HS-5 (cell line): Measurements from ENCODE around the gene AGPAT3.
"Not testable (repeated sequence)": the region's sequence is repeated elsewhere in the genome, so short reads cannot be mapped to it uniquely, and the experiment has no call there.

Experiments used
- DNase-seq: peaks from one replicate; pipeline ENCODE4 v3.0.0-alpha.2; 2012; ENCODE audit warnings: low read depth

AGPAT3 gene

DNA sequence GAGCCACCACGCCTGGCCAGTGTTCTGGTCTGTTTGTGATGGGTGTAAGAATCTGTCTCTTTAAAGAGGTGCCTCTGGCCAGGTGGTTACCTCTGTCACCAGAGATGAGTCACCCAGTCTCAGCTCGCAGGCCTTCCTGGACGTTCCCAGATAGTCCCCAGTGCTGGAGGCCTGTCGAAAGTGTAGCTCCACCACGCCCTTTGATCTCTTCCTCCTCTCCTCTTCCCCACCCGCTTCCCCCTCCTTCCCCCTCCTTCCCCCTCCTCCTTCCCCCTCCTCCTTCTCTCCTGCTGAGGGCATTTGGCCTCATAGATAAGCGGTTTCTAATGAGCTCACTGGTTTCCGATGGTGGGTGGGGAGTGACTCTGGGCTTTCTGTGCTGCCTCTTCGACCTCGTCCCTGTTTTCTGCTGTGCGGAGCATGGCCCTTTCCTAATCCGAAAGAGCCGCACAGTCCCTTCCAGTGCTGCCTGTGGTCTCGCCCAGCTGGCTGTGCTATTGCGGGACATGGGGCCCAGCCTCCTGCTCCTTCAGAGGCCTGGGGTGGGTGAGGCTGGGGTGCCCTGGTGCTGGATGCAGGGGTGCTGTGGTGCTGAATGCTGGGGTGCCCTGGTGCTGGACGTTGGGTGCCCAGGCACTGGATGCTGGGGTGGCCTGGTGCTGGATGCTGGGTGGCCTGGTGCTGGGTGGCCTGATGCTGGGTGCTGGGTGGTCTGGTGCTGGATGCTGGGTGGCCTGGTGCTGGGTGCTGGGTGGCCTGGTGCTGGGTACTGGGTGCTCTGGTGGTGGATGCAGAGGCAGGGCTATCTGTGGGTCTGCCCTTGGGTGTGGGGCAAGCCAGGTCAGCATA lies 19.2 kb downstream of the AGPAT3 start:
- no peak for DNase-seq

DNA sequence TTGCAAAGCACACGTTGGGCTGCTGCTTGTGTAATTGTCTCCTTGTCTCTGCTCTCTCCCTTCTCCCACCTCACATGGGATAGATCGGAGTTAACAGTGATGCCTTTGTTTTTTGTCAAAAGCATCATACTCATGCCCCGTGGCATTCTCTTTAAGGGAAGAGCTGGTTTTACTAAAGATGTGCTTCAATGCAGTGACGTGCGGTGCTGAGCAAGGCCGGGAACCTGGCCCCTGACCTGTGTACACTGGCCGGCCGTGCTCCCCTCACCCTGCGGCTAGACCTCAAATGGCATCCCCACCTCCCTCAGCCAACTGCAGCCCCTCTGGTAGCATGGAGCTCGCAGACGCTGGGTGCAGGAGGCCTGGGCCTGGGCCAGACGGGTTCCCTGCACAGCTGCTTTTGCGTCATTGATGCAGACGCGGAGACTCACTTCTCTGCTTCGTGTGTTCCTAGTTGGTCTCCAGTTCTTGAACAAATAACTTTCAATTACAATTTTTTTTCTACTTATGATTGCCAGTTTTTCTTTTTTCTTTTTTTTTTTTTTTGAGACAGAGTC lies 19.9 kb downstream of the AGPAT3 start:
- no peak for DNase-seq

DNA sequence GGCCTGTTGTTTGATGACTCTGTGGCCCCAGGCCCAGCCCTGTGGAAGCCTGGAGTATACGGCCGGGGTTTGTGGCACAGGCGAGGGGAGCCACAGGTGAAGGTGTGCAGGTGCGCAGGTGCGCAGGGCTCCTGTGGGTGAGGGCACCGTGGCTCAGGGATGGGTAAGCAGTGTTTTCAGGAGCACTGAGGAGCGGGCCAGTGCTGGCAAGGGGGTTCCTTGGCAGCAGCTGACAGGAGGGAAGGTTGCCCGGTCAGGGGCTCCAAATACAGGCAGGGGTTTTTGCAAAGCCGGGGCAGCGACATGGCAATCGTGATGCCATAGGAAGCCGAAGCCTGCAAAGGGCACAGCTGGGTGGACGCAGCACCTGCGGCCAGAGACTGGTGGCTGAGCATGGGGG lies 20.7 kb downstream of the AGPAT3 start:
- no peak for DNase-seq

DNA sequence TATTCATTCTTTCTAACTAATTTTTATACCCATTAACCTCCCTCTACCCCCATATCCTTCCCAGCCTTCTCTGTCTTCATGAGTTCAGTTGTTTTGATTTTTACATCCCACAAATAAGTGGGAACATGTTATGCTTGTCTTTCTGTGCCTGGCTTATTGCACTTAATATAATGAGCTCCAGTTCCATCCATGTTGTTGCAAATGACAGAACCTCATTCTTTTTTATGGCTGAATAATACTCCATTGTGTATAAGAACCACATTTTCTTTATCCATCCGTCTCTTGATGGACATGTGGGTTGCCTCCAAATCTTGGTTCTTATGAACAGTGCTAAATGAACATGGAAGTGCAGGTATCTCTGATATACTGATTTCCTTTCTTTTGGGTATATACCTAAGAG lies 21.5 kb downstream of the AGPAT3 start:
- DNase-seq, result no peak

DNA sequence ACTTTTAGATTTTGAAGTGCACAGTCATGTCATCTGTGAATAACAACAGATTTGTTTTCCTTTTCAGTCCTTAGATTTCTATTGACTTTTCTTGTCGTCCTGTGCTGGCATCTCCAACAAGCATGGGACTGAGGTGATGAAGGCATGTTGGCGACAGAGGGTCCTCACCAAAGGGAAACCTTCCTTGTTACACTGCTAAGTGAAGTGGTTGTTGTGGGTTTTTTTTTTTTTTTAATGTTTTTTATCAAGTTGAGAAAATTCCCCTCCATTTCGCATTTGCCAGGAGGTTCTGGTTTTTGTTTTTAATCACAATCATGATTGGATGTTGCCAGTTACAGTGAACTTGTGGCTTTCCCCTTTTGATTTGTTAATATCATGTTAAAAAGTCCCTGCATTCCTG lies 24.0 kb downstream of the AGPAT3 start:
- DNase-seq, result no peak

GRCh38 chr21:43890042-43890441 lies 25.0 kb downstream of the AGPAT3 start:
- no peak for DNase-seq

GRCh38 chr21:43892334-43892733 lies 27.3 kb downstream of the AGPAT3 start:
- no peak for DNase-seq

DNA sequence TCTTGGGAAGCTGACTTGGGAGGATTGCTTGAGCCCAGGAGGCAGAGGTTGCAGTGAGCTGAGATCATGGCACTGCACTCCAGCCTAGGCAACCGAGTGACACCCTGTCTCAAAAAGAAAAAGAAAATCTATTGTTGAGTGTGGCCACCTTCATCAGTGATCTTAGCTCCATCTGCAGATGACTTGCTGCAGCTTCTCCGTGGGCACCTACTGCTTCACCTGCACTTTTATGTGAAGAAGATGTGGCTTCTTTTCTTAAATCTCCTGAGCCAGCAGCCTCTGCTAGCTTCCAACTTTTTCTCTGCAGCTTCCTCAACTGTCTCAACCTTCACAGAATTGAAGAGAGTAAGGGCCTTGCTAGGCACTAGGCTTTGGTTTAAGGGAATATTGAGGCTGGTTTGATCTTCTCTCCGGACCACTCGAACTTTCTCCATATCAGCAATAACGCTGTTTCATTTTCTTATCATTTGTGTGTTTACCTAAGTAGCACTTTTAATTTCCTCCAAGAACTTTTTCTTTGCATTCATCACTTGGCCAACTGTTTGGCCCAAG lies 28.0 kb downstream of the AGPAT3 start:
- DNase-seq, result no peak

DNA sequence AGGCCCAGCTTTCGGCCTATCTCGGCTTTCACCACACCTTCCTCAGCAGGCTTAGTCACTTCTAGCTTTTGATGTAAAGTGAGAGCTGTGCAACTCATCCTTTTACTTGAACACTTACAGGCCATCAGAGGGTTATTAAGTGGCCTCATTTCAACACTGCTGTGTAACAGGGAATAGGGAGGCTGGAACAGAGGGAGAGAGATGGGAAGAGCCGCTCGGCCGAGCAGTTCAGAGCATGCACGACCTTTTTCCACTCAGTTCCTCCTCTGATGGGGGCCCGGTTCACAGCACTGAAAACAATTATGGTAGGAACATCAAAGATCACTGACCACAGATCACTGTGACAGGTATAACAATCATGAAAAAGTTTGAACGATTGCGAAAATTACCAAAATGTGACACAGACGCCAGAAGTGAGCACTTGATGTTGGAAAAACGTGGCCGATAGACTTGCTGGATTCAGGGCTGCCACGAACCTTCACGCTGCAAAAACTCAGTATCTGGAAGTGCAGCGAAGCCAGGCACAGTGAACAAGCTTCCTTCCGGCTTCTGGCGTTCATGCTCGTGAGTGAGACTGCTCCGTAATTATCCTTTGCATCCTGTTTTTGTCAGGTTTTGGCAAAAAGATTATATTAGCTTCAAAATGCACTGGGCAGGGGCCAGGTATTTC lies 28.6 kb downstream of the AGPAT3 start:
- no peak for DNase-seq

DNA sequence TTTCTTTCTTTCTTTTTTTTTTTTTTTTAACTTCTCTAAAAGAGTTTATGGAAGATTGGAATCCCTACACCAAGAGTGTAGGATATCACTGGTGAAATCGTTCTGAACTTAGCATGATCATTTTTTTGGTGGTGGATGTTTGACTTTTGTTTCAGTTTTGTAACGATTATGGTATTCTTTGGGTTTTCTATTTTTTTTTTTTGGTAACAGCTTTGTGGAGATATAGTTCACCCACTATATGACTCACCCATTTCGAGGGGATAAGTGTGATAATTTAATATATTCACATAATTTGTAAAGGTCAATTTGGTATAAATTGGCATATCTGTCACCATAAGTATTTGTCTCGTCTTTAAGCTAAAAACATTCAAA lies 29.2 kb downstream of the AGPAT3 start:
- DNase-seq, result no peak

DNA sequence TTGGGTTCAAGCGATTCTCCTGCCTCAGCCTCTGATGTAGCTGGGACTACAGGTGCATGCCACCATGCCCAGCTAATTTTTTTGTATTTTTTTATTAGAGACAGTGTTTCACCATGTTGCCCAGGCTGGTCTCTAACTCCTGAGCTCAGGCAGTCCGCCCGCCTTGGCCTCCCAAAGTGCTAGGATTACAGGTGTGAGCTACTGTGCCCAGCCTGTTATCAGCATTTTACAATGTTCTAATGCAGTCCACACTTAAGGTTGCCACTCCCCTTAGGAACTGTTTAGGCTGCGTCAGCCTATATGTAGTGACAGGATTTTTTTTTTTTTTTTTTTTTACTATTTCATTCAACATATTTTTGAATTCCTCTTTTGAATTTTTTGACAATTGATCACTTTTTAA lies 30.2 kb downstream of the AGPAT3 start:
- no peak for DNase-seq

GRCh38 chr21:43896696-43897299 lies 31.8 kb downstream of the AGPAT3 start:
- DNase-seq, result not testable (repeated sequence)

DNA sequence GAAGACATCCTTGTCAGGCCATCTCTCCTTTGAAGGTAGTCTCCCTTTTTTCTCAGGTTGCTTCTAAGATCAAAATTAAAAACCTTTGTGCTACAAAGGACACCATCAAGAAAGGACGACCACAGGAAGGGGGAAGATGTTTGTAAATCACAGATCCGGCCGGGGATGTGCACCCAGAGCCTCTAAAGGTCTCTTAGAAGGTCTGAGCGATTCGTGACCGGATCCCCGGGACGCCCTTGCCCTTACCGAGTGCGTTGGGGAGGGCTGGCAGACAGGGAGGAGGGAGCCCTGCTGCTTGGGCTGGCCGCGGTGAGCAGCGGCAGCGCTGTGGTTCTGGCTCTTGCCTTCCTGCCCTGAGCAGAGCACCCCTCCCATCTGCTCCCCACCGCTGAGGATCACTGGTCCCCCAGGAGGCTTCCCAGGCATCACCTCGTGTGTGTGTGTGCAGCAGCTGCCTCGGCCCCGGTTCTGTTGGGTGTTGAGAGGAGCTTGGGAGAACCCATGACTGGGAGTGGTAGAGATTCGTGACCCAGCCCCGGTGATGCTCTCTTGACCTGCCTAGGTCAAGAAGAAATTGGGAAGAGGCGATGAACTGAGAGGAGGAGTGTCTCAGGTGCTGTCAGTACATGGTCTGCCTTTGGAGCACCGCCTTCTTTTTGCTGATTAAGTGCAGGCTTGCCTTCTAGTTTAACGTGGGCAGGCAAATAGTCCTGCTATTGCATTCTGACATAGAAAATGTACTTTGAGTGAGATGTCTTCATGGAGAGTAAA lies 34.5 kb downstream of the AGPAT3 start:
- DNase-seq, result no peak

GRCh38 chr21:43900078-43900385 lies 35.0 kb downstream of the AGPAT3 start:
- no peak for DNase-seq

DNA sequence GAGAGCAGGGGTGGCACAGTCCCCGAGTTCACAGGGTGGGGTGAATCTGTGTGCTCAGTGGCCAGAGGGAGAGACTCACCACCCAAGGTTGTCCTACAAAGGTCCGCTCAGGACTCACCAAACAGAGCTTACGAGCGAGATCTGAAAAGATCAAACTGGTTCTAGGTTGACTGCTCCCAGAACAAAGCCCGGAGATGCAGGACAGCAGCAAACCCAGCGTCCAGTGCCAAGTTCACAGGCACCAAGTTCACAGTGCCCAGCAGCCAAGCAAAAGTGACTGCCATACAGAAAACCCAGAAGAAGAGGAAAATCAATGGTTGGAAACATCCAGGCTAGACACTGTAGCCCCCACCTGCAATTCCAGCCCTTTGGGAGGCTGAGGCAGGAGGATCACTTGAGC lies 35.7 kb downstream of the AGPAT3 start:
- DNase-seq, result no peak

DNA sequence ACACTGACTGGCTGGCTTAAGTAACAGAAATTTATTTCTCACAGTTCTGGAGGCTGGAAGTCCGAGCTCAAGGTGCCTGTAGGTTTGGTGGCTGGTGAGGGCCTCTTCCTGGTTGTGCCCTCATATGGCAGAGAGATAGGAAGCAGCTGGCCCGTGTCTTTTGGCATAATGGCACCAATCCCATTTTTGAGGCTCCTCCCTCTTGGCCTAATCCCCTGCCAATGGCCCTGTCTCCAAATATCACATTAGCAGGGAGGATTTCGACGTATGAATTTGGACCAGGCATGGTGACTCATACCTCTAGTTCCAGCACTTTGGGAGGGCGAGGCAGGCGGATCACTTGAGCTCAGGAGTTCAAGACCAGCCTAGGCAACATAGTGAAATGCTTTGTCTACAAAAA lies 37.4 kb downstream of the AGPAT3 start:
- no peak for DNase-seq

- no peak for DNase-seq
Observed at GRCh38 chr21:43903451-43904091, 38.5 kb downstream of the AGPAT3 start.

GRCh38 chr21:43904331-43904781 lies 39.3 kb downstream of the AGPAT3 start:
- no peak for DNase-seq

DNA sequence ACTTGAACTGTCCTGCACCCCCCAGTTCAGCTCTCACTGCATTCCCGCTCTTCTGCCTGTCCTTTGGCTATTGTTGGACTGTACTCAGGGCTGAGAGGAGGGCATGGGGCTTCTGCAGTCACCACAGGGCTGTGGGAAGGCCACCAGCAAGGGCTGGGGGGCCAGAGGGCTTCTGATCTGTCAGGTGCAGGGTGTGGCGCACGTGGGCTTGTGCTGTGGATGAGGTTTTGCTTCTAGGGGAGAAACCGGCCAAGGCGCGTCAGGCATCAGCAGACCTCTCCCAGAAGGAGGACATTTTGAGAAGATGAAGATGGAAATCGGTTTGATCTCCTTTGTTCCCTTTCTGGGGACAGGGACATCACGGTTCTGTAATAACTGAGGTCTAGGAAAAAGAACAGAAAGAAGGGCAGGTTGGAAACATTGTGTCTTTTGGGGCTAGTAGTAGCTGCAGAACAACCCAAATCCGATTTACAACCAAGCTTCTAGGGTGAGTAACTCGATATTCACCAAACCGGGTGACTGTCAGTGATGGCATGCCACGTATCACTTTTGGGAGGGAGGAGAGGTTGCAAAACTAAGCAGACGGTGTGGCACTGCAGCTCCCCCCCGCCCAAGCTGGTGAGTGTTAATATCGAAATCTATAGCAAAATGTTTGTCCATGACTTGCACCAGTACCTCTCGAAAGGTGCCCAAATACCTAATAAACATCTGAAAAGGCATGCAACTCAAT lies 40.9 kb downstream of the AGPAT3 start:
- DNase-seq, result no peak

GRCh38 chr21:43906585-43907370 lies 41.8 kb downstream of the AGPAT3 start:
- no peak for DNase-seq
